PFSK-1 (cell line): ENCODE measurements around the gene FURIN.

Experiments
- POLR2AphosphoS5 ChIP-seq: IDR thresholded peaks from 2 replicates; pipeline ENCODE4 v1.6.1; 2012; ENCODE audit warnings: low read depth, mild to moderate bottlenecking, control low read depth, low read length, moderate library complexity
- TAF1 ChIP-seq: IDR thresholded peaks from 2 replicates; pipeline ENCODE4 v1.6.1; 2012; ENCODE audit warnings: low read length, control low read depth, borderline replicate concordance; ENCODE audit not compliant: insufficient read depth

DNA sequence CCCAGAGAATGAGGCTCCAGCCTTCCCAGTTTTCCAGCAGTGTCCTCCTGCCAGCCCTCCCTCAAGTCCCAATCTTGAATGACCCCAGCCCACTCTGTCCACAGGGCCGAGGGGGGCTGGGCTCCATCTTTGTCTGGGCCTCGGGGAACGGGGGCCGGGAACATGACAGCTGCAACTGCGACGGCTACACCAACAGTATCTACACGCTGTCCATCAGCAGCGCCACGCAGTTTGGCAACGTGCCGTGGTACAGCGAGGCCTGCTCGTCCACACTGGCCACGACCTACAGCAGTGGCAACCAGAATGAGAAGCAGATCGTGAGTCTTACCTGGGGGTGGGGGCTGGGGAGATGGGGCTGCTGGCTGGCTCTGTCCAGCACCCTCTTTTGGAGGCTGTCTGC lies 10.3 kb downstream of the FURIN start:
- TF ChIP-seq POLR2AphosphoS5 (no peak), TAF1 (no peak)
